PC-9 (cell line): ENCODE results near the gene POU6F2. TPM values are rescaled to one million over a fixed set of nuclear protein-coding genes. Genes with fewer than 3 reads are reported as not detected.

ENCODE experiments used
- BruUV-seq: library from RNA; stranded (reverse); fragments of 400-500 nt; replicated peaks from 2 replicates; lab custom pipeline; 2021; lab: Mats Ljungman, UMichigan
- CTCF ChIA-PET: fragments of 300-600 bp; sonication (Branson Sonifier 250); formaldehyde crosslinking; loops from one replicate; lab custom pipeline; 2022; ENCODE audit warnings: antibody characterized with exemption; lab: Charles Lee
- POLR2A ChIA-PET: fragments of 300-600 bp; sonication (Branson Sonifier 250); formaldehyde crosslinking; loops from one replicate; lab custom pipeline; 2022; ENCODE audit warnings: antibody characterized with exemption; ENCODE audit not compliant: unreplicated experiment; lab: Charles Lee
- DNase-seq, 2 experiments: peaks; one replicate each; pipeline versions ENCODE4 v3.0.0 to v3.0.0-alpha.2; 2015 to 2022; ENCODE audit warnings: mixed read lengths in 1 of 2
- H2AFZ ChIP-seq: fragments of 200-600 bp; sonication (generic); 2 replicates; pipeline ENCODE4 v1.8.1; 2017; ENCODE audit warnings: antibody characterized with exemption
- H3F3A ChIP-seq: fragments of 200-600 bp; sonication (generic); 2 replicates; pipeline ENCODE4 v1.8.1; 2017; ENCODE audit warnings: antibody characterized with exemption, mild to moderate bottlenecking, low read depth; ENCODE audit not compliant: insufficient read depth
- H3K27ac ChIP-seq: fragments of 200-600 bp; sonication (generic); 2 replicates; pipeline ENCODE4 v1.6.1; 2016; ENCODE audit warnings: mixed run types
- H3K27me3 ChIP-seq: fragments of 200-600 bp; sonication (generic); 2 replicates; pipeline ENCODE4 v1.6.1; 2016; ENCODE audit warnings: low read depth, mixed run types; ENCODE audit not compliant: insufficient read depth
- H3K36me3 ChIP-seq: fragments of 200-600 bp; sonication (generic); 2 replicates; pipeline ENCODE4 v1.6.1; 2016; ENCODE audit warnings: low read depth, mixed run types
- H3K4me1 ChIP-seq: fragments of 200-600 bp; sonication (generic); replicated peaks from 2 replicates; pipeline ENCODE4 v1.6.1; 2016; ENCODE audit warnings: mixed run types; ENCODE audit not compliant: insufficient read depth
- H3K4me2 ChIP-seq: fragments of 200-600 bp; sonication (generic); 2 replicates; pipeline ENCODE4 v1.6.1; 2017; ENCODE audit warnings: mixed run types
- H3K4me3 ChIP-seq: fragments of 200-600 bp; sonication (generic); 2 replicates; pipeline ENCODE4 v1.6.1; 2016; ENCODE audit warnings: mixed run types
- H3K79me2 ChIP-seq: fragments of 200-600 bp; sonication (generic); 2 replicates; pipeline ENCODE4 v1.6.1; 2017; ENCODE audit warnings: low read depth, mixed run types
- H3K9me2 ChIP-seq: fragments of 200-600 bp; sonication (generic); 2 replicates; pipeline ENCODE4 v1.8.1; 2017; ENCODE audit warnings: mild to moderate bottlenecking; ENCODE audit not compliant: insufficient read depth
- H3K9me3 ChIP-seq: fragments of 200-600 bp; sonication (generic); 2 replicates; pipeline ENCODE4 v1.8.1; 2016; ENCODE audit warnings: low read depth; ENCODE audit not compliant: insufficient read depth
- H4K20me1 ChIP-seq: fragments of 200-600 bp; sonication (generic); 2 replicates; pipeline ENCODE4 v1.8.1; 2017; ENCODE audit not compliant: insufficient read depth
- EZH2 ChIP-seq: fragments of 200-600 bp; sonication (generic); IDR thresholded peaks from 2 replicates; pipeline ENCODE4 v1.8.0; 2017; ENCODE audit warnings: antibody characterized with exemption, low read depth
- intact Hi-C: fragments of 100-400 bp; cut with micrococcal nuclease; formaldehyde crosslinking; loops from one replicate; pipeline ENCODE4 v1.10.0; 2022; ENCODE audit not compliant: unreplicated experiment
- total RNA-seq: library from RNA; stranded (reverse); gene quantifications from 2 replicates; pipeline ENCODE4 v1.2.3, GENCODE V29; 2021
- TF ChIP-seq, protein P1 (sequence below): fragments of 200-600 bp; sonication (generic); conservative IDR thresholded peaks from 2 replicates; pipeline ENCODE4 v1.6.1; 2017; ENCODE audit warnings: mixed run types, antibody characterized with exemption, mild to moderate bottlenecking, moderate library complexity

The POU6F2 gene
- total RNA-seq, 1 experiment from 2014 or later, result not detected

DNA sequence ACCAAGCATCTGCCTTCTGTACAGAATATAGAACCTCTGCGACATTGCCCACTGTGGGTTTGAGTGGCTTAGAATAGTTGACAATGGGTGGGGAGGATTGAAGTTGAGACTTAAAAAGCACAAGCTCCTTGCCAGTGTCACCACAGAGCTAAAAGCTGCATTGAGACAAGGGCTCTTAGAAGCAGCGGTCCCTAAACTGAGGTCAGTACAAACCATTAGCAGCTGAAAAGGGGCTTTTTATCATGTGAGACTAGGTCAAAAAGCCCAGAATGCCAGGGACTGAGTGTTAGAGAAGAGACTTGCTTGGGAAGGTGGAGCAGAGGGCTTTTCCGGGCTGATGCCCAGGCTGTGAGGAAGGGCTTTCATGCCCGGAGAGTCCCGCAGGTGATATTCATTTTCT is 91.3 kb downstream of the POU6F2 start:
- H3K27me3 ChIP-seq, result peaks cover 42% of the 10 kb centered on the region
- no peaks in the 10 kb centered on the region; the same call in none of the 2 replicates for H3K9me2 ChIP-seq
- H3K36me3 ChIP-seq, result no peaks in the 10 kb centered on the region
- H3F3A ChIP-seq, result no peaks in the 10 kb centered on the region; the same call in 1 of the 2 replicates
- peak in 1 of 2 experiments; percentile 8 for DNase-seq
- no peaks in the 10 kb centered on the region for H3K79me2 ChIP-seq
- no peaks in the 10 kb centered on the region for H4K20me1 ChIP-seq
- H2AFZ ChIP-seq, result no peak overlapping the region; the same call in 1 of the 2 replicates
- H3K4me1 ChIP-seq, result no peaks in the 10 kb centered on the region
- H3K4me2 ChIP-seq, result no peak overlapping the region
- H3K9me3 ChIP-seq, result no peaks in the 10 kb centered on the region
- no peak overlapping the region for H3K27ac ChIP-seq
- BruUV-seq, result no TSS peak
- H3K4me3 ChIP-seq, result no peak overlapping the region
- intact Hi-C loops, result no loop called here
- ChIA-PET CTCF (no interaction called here), POLR2A (no interaction called here)
- TF ChIP-seq EZH2, result no peak
- TF ChIP-seq, protein P1, sequence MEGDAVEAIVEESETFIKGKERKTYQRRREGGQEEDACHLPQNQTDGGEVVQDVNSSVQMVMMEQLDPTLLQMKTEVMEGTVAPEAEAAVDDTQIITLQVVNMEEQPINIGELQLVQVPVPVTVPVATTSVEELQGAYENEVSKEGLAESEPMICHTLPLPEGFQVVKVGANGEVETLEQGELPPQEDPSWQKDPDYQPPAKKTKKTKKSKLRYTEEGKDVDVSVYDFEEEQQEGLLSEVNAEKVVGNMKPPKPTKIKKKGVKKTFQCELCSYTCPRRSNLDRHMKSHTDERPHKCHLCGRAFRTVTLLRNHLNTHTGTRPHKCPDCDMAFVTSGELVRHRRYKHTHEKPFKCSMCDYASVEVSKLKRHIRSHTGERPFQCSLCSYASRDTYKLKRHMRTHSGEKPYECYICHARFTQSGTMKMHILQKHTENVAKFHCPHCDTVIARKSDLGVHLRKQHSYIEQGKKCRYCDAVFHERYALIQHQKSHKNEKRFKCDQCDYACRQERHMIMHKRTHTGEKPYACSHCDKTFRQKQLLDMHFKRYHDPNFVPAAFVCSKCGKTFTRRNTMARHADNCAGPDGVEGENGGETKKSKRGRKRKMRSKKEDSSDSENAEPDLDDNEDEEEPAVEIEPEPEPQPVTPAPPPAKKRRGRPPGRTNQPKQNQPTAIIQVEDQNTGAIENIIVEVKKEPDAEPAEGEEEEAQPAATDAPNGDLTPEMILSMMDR, result no peak

DNA sequence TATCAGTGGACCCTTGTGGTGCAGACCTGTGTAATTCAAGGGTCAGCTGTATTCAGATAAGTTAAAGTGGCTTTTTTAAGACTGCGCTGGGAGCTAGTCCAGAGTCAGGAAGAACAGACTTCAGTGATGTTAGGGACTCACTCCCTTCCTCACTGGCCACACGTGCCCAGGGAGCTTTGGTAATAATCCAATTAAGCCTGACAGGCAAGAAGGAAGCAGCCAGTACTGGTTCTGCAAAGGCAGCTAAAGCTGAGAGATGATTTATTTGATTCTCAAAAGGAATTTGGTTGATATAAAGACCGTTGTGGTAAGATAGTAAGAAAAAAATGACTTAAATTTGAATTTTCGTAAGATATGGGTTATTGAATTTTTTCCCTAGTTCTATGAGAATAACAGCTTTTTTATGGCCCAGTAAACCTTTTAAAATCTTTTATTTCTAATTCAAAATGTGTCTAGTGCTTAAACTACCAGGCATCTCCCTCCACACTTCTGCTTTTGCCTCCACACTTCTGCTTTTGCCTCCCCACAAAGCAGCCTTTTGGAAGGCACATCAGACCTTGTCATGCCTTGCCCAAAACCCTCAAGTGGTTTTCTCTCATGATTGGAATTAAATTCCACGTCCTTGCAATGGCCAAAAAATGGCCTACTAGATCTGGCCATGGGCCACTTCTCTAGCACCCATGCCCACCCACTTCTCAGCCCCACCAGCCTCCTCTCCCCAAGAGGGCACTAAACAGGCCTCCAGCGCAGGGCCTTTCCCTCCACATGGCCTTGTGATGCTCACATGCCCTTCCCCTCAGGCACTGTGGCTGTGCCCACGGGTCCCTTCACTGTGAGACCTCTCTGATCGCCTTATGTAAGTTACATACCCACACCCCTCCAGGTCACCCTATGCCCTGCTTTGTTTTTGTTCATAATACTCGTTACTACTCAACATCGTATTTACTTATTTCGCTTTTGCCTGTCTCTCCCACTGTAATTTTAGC is 92.5 kb downstream of the POU6F2 start:
- H3K27me3 ChIP-seq, result peaks cover 43% of the 10 kb centered on the region
- intact Hi-C loops, result no loop called here
- H3F3A ChIP-seq, result no peaks in the 10 kb centered on the region; the same call in 1 of the 2 replicates
- H4K20me1 ChIP-seq, result no peaks in the 10 kb centered on the region
- H3K9me2 ChIP-seq, result no peaks in the 10 kb centered on the region; the same call in 1 of the 2 replicates
- no peaks in the 10 kb centered on the region for H3K4me1 ChIP-seq
- H3K36me3 ChIP-seq, result no peaks in the 10 kb centered on the region
- no peak overlapping the region for H2AFZ ChIP-seq
- H3K4me3 ChIP-seq, result no peak overlapping the region
- no TSS peak for BruUV-seq
- H3K27ac ChIP-seq, result no peak overlapping the region
- TF ChIP-seq EZH2, result no peak
- TF ChIP-seq, protein P1, result no peak
- no peak overlapping the region for H3K4me2 ChIP-seq
- ChIA-PET POLR2A (no interaction called here), CTCF (no interaction called here)
- H3K9me3 ChIP-seq, result no peaks in the 10 kb centered on the region
- DNase-seq, result peak in 1 of 2 experiments; percentile 28
- no peaks in the 10 kb centered on the region for H3K79me2 ChIP-seq

DNA sequence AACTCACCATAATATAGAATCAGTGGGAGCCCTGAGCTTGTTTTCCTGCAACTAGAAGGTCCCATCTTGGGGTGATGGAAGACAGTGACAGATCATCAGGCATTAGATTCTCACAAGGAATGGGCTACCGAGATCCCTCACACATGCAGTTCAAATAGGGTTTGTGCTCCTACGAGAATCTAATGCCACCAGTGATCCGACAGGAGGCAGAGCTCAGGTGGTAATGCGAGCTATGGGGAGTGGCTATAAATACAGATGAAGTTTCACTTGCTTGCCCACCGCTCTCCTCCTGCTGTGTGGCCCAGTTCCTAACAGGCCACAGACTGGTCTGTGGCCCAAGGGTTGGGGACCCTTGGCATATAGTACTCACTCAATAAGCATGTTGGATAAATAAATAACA is 93.4 kb downstream of the POU6F2 start:
- H3K9me3 ChIP-seq, result no peaks in the 10 kb centered on the region
- H3K9me2 ChIP-seq, result no peaks in the 10 kb centered on the region; the same call in 1 of the 2 replicates
- POLR2A ChIA-PET, result no interaction called here
- no peak for TF ChIP-seq EZH2
- TF ChIP-seq, protein P1, result no peak
- no peaks in the 10 kb centered on the region for H4K20me1 ChIP-seq
- H3K36me3 ChIP-seq, result no peaks in the 10 kb centered on the region
- peak in 1 of 2 experiments; percentile 21 for DNase-seq
- intact Hi-C loops, result no loop called here
- H3K79me2 ChIP-seq, result no peaks in the 10 kb centered on the region
- CTCF ChIA-PET, result no interaction called here
- H3K4me1 ChIP-seq, result no peaks in the 10 kb centered on the region
- no peak overlapping the region for H3K27ac ChIP-seq
- H2AFZ ChIP-seq, result no peak overlapping the region
- H3F3A ChIP-seq, result no peaks in the 10 kb centered on the region; the same call in 1 of the 2 replicates
- no peak overlapping the region for H3K4me3 ChIP-seq
- no peak overlapping the region for H3K4me2 ChIP-seq
- H3K27me3 ChIP-seq, result peaks cover 43% of the 10 kb centered on the region
- BruUV-seq, result no TSS peak
